ENCODE measurements around the gene RER1.
"Not testable (repeated sequence)": the region's sequence is repeated elsewhere in the genome, so short reads cannot be mapped to it uniquely, and the experiment has no call there.

RER1 gene

DNA sequence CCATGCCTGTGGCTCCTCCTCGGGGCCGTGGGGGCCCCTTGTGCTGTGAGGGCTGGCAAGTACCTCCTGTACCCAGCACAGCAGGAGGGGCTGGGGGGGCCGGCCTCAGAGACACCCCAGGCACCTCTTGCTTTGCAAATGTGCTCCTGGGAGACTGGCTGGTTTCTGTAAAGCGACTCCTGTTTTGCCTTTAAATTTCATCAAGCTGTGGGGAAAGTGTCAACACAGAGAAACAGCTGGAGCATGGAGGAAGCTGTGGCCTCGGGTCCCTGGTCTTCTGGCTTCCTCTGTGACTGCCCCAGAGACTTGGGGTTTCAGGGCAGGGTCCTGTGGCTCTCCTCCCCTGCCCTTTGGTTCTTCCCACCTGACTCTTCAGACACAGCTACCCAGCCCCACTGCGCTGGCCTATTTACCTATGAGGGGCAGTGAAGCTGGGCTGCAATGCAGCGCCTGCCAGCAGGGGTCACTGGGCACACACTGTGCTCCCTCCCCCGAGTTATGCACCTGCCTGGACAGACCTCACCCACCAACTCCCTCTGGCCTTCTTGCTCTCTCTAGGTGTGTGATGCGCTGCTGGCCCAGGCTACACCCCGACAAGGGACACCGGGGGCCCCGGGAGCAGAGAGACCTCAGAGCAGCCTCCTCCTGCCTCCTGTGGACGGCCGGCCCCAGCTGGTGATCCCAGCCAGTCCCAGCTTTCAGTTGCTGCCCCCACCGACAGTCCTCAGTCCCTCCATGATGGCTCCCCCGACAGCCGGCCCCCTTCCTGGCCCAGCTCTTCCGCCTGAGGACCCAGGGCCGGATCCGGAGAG is 38.3 kb downstream of the RER1 start:
- no peak for DNase-seq

DNA sequence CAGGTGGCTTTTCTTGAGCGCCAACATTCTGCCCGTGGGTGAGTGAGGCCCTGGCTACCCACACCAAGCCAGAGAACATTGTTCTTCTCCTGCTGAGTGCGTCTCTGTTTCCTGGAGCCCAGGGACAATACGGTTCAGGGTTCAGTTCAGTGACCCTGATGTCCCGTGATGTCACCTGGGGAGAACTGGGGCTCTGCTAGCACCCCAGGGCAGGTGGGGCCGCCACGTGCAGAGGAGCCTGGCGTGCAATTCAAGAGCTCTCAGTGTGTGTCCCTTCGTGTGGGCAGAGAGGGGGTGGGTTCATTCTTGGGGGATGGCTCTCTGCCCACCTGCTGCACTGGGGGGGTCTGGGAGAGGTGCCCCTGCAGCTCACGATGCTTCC is 38.9 kb downstream of the RER1 start:
- no peak for DNase-seq

GRCh38 chr1:2431103-2431502 is 39.5 kb downstream of the RER1 start:
- peak in 2 of 3 experiments; percentile 27 to 51 for DNase-seq

DNA sequence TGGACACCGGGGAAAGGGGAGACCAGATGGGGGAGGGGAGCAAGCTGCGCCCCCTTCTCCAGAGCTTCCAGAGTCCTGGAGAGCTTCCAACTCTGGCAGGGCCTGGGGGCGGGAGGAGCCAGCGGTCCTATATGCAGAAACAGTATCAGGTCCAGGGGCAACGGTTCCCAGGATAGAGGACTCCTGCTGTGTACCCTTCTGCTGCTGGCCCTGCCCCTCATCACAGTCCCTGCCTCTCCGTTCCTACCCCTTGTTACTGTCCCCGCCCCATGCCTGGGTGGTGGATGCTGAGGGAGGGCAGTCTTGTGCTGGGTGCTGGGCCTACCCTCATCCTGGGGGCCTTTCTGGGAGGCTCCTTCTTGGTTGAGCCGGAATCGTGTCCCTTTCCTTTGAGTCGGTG is 39.9 kb downstream of the RER1 start:
- DNase-seq = peak in 1 of 3 experiments; percentile 51

DNA sequence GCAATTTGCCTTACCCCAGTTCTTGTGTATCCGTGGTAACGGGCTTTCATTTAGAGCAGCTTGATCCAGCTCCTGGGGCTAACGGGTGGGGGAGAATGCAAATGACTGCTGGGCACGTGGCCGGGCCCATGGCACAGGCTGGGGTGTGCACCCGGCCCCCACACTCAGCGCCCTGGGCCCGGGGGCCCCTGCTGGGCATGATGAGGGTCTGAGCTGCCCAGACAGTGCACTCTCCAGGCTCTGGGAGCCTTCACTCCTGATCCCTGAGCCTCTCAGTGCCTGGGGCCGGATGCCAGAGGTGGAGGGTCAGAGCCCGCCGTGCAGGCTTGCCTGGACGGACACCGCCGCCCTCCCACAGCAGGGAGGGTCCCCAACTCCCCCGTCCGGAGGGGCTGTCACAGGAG is 40.8 kb downstream of the RER1 start:
- DNase-seq = peak in 1 of 3 experiments; percentile 12

DNA sequence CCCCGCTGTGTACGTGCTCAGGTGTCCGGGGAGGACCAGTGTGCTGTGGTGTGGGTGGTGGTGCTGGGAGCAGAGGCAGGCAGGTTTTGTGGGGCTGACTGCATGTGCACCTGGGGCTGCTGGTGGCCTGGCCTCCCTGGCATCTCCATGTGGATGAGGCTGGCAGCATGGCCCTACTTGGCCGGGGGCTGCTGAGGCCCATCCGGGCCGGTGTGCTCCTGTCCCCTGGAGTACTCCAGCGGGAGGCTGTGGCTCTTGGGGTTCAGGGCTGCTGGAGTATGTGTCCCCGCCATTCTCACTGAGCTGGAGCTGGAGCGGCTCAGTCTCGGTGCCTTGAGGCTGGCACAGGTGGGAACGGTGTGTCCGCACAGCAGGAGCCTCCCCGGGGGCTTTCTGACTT is 41.6 kb downstream of the RER1 start:
- peak in 1 of 3 experiments; percentile 6 for DNase-seq

DNA sequence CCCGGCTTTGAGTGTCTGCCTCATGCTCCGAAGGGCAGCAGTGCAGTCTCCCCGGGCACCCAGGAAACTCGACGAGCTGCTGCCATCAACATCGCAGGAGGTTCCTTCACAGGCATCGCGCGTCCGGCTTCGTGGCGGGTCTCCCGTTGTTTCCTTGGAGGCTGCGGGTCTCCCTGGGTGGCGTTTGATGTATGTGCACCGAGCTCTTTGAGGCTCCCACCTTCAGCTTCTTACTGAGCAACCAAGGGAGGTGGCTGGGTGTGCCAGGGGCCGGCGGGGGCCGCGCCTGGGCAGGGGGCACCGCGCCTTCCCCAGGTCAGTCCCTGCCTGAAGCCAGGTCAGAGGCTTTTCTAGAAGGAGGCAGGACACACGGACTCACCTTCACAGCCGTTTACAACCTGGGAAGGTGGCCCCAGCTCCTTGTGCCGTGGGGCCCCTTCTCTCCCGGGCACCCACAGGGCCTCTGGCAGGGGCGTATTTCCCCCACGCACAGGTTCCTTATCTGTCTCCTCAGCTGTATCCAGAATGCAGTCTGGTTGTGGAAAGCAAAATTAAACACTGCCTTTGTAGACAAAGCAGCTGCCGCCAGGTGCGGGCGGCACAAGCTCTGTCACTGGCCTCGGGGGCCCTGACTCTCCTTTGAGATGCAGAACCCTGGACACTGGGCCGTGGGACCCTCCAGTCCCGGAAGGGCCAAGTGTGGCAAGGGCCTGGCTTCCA is 42.5 kb downstream of the RER1 start:
- DNase-seq = peak in 1 of 3 experiments; percentile 15

DNA sequence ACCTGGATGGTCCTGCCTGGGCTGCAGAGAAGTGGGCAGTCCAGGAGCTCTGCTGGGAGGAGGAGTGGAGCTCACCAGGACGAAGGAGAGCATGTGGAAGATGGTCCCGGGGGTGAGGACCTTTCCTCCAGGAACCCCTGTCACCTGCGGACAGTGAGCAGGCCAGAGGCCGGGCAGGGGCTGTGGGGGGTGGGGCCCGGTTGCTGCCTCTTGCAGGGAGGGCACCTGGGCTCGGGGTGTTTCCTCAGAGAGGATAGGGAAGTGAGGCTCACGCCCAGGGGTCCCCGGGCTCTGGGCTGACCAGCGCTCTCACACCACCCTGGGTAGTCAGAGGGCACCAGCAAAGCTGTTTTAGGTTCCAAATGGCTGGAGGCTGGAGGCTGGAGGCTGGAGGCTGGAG is 43.5 kb downstream of the RER1 start:
- DNase-seq = no peak

- no peak for DNase-seq
Measured at GRCh38 chr1:2435746-2436355, 44.2 kb downstream of the RER1 start.

GRCh38 chr1:2436876-2437275 is 45.2 kb downstream of the RER1 start:
- no peak for DNase-seq

DNA sequence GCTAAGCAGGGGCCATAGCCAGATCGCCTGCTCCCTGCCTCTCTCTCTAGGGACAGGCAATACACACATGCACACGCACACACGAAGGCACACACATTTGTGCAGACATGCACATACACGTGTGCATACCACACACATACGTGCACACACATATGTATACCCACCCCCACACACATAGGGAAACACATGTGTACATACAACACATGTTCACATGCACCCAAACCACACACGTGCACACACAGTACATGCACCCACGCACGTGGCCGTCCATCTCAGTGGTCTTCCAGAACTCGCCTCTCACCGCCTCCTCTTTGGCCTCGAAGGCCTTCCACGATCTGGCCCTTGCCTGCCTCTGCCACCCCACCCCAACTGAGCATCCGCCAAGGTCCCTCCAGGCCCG is 46.0 kb downstream of the RER1 start:
- DNase-seq = no peak

DNA sequence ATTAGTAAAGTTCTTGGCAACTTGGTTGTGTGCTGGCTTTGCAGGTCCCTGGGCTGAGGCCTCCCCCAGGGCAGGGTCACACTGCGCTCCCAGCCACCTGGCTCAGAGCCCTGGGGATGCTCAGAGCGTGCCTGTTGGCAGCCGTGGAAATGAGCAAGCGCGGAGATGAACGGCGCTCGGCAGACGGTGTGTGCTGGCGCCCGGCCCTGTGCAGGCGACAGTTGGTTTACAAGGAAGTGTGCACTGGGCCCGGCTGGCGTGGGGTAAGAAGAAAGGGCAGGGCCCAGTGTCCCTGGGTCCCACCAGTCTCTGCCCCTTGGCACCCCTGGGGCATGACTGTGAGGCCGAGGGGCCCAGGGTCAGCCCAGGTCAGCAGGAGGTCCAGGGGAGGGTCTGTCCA is 46.4 kb downstream of the RER1 start:
- DNase-seq = no peak

GRCh38 chr1:2438641-2439040 is 47.0 kb downstream of the RER1 start:
- no peak for DNase-seq

DNA sequence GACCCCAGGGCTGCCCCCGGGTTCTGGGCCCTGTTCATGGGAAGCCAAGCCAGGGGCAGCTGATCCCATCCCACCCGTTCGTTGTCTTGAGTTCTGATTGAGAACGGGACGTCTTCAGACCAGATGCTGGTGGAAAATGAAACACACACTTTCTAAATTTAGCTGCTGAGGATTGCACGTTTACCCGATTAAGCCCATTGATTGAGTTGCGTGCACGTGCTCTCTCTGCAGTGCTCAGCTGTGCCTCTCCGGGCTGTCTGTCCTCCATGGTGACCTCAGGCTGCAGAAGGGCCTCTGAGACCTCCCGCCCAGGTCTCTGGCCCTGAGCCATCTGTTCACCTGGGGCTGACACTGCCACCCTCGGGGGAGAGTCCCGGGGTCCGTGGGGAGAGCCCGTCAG is 47.7 kb downstream of the RER1 start:
- no peak for DNase-seq

DNA sequence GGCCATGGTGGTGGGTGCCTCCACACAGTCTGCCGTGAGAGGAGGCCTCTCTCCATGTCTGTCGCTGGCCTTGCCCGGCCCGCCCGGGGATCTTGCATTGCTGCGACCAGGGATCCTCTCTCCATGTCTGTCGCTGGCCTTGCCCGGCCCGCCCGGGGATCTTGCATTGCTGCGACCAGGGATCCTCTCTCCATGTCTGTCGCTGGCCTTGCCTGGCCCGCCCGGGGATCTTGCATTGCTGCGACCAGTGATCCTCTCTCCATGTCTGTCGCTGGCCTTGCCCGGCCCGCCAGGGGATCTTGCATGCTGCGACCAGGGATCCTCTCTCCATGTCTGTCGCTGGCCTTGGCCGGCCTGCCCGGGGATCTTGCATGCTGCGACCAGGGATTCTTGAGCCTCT is 48.7 kb downstream of the RER1 start:
- DNase-seq = not testable (repeated sequence)

GRCh38 chr1:2441746-2442145 is 50.1 kb downstream of the RER1 start:
- DNase-seq = no peak

DNA sequence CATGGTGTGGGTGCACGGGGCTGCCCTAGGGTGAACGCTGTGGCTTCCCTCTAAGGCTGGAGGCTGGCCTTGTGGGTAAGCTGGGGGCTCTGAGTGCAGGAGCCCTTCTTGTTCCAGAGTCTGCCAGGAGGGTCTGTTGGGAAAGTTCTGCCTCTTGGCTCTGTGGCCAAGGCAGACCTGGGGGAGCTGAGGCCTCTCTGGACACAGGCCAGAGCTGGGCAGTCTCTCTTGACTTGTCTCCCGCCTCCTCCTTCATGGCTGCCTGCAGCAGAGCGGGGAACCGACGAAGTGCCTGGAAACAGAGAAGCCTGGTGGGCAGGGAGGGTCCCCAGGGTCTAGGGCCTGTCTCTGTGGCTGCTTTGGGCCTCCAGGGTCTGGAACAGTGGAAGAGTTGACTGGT is 51.0 kb downstream of the RER1 start:
- DNase-seq = no peak

GRCh38 chr1:2443277-2444137 is 51.9 kb downstream of the RER1 start:
- no peak for DNase-seq

- DNase-seq = no peak
Measured at GRCh38 chr1:2444138-2444591, 52.5 kb downstream of the RER1 start.

GRCh38 chr1:2445162-2445822 is 53.7 kb downstream of the RER1 start:
- no peak for DNase-seq

DNA sequence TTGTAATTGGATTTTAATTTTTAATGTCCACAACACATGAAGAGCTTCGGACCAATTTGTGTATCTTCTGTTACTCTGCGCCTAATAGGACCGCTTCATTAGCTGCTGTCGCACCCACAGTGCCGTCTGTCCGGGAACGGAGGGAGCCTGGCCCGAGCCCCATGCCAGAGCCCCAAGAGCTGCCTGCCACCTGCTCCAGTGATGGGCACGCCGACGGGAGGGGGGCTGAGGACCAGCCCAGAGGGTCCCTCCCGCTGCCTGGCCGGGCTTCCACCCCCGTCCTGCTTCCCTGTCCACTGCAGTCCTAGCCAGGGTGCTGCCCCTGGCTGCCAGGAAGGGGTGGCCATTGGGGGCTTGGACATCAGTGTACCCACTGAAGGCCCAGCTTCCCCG is 54.2 kb downstream of the RER1 start:
- no peak for DNase-seq

GRCh38 chr1:2446394-2446793 is 54.8 kb downstream of the RER1 start:
- DNase-seq = peak in 1 of 3 experiments; percentile 3
